Ovary (tissue), 9 donors: Measurements from ENCODE around the gene USP49. TPM values are rescaled to one million over a fixed set of nuclear protein-coding genes. Genes with fewer than 3 reads are reported as not detected.

ENCODE experiments used
- DNase-seq, 5 donors: peaks; one replicate each; pipeline ENCODE4 v3.0.0-alpha.2; 2019 to 2020
- H3K27ac ChIP-seq, 2 donors: fragments of 200-600 bp; one replicate each; pipeline versions ENCODE4 v1.5.1 to v1.8.0; 2019 to 2022
- H3K27me3 ChIP-seq: fragments of 200-600 bp; one replicate; pipeline ENCODE4 v1.8.0; 2022
- H3K36me3 ChIP-seq: fragments of 200-600 bp; sonication (generic); one replicate; pipeline ENCODE4 v1.5.1; 2019
- H3K4me1 ChIP-seq: one replicate; pipeline ENCODE4 v1.8.1; 2013; ENCODE audit warnings: mild to moderate bottlenecking, moderate library complexity; ENCODE audit not compliant: insufficient read depth
- H3K4me3 ChIP-seq: fragments of 200-600 bp; sonication (generic); one replicate; pipeline ENCODE4 v1.5.1; 2017
- H3K9me3 ChIP-seq, 2 donors: fragments of 200-600 bp in 1 of 2; sonication (generic) in 1 of 2; one replicate each; pipeline versions ENCODE4 v1.5.1 to v1.8.1; 2013 to 2019; ENCODE audit warnings: mild to moderate bottlenecking in 1 of 2, moderate library complexity in 1 of 2
- EP300 ChIP-seq: sonication (generic); formaldehyde crosslinking; IDR thresholded peaks from one replicate; pipeline ENCODE4 v1.6.1; 2017; ENCODE audit warnings: antibody characterized with exemption
- POLR2A ChIP-seq: fragments of 450-650 bp; IDR thresholded peaks from one replicate; pipeline ENCODE4 v1.6.1; 2017; ENCODE audit warnings: antibody characterized with exemption, mild to moderate bottlenecking, moderate library complexity
- WGBS, 3 donors: extraction: QIAGEN DNeasy Blood & Tissue Kit in 1 of 3; methylation state at CpG; one replicate each; pipeline versions ENCODE4 v1.1.5 to v1.1.7; 2013 to 2017; 5-methylcytosine and 5-hydroxymethylcytosine counted together
- intact Hi-C, 4 donors: fragments of 100-400 bp; cut with DNase I; formaldehyde crosslinking; loops; one replicate each; pipeline versions ENCODE4 v1.11.0 to v1.15.1; 2022 to 2023
- polyA plus RNA-seq, 2 donors: library from polyadenylated mRNA; stranded (reverse); fragments of 200-250 nt in 1 of 2; fragments of 350-450 nt in 1 of 2; fragmentation: Illumina TruSeq in 1 of 2; extraction: RNeasy Lipid Tissue Mini Kit (QIAGEN cat#74804) in 1 of 2; gene quantifications; one replicate each; pipeline ENCODE4 v1.2.3, GENCODE V29; 2013 to 2014
- total RNA-seq, 7 donors: library from RNA; depleted of rRNA in 2 of 7; stranded (reverse); fragments of >200 nt in 2 of 7; fragmentation: NEBNext Ultra II Directional in 3 of 7; extraction: Animal tissue kit (Norgen Biotek cat#: 25700) in 3 of 7; gene quantifications; one replicate each; pipeline versions ENCODE4 v1.1.0 to v1.2.4, GENCODE V29; 2016 to 2023
- TF ChIP-seq, protein P1 (sequence below), 3 donors: fragments of 450-650 bp in 2 of 3; fragments of 200-600 bp in 1 of 3; IDR thresholded peaks; one replicate each; pipeline versions ENCODE4 v1.5.1 to v1.8.0; 2016 to 2022; ENCODE audit warnings: antibody characterized with exemption in 3 of 3, mild to moderate bottlenecking in 1 of 3
- donor health status: DM: no; HTN: no; CAD: no; lungs with moderate emphysema.
- donor health status: DM: no; HTN: no; CAD: no.
- donor health status: Bipolar disorder and iron deficiency.
- donor health status: DM: yes; HTN: yes; CAD: no.
- donor health status: DM: no; HTN: no; CAD: no.
- donor health status: DM: yes; HTN: yes; CAD: no.

USP49 gene
- total and polyA plus RNA-seq, 9 donors, result 2.0 to 5.1 (median 3.1) TPM

DNA sequence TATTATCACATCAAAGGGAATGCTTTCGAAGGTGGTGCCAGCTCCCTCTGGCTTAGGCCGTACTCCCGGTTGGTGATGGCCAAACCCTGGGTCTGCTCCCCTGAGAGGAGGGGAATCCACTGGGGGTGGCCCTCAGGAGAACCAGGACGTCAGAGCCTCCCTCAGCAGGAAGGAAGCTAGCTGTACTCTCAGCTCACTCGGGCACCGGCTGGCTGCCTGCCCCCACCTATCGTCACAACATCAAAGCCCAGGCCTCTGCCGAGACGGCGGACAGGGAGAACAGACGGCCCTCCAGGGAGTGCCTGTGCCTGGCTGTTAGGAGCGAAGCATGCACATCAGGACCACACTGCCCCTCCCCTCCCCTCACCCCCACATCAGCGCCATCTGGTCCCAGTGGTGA, 138.8 kb downstream of the USP49 start:
- intact Hi-C loops, result no loop called here
- 51 to 60% (median 52%) methylated on average over 12 to 13 of the region's 13 CpGs for WGBS, 3 donors

DNA sequence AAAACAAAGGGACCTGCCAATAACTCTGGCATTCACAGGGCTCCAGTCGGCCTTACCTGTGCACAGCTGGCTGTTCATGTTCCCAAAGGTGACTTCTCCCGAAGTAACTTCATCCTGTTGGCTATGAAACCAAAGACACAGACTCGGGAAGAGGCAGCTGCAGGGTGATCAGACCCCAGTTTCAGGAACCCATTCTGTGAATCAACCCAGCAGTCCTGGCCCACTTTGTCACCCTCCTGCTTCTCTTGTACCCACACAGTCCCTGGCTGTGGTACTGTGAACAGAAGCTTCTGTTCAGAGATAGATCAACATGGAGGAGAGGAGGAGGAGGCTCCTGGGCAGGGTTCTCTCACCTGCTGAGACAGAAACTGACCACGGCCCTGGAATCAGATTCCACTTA, 139.3 kb downstream of the USP49 start:
- no peaks in the 10 kb centered on the region for H3K9me3 ChIP-seq
- no peak overlapping the region for H3K4me3 ChIP-seq
- no peaks in the 10 kb centered on the region for H3K27me3 ChIP-seq
- TF ChIP-seq EP300, result no peak
- TF ChIP-seq, protein P1, sequence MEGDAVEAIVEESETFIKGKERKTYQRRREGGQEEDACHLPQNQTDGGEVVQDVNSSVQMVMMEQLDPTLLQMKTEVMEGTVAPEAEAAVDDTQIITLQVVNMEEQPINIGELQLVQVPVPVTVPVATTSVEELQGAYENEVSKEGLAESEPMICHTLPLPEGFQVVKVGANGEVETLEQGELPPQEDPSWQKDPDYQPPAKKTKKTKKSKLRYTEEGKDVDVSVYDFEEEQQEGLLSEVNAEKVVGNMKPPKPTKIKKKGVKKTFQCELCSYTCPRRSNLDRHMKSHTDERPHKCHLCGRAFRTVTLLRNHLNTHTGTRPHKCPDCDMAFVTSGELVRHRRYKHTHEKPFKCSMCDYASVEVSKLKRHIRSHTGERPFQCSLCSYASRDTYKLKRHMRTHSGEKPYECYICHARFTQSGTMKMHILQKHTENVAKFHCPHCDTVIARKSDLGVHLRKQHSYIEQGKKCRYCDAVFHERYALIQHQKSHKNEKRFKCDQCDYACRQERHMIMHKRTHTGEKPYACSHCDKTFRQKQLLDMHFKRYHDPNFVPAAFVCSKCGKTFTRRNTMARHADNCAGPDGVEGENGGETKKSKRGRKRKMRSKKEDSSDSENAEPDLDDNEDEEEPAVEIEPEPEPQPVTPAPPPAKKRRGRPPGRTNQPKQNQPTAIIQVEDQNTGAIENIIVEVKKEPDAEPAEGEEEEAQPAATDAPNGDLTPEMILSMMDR (IDR thresholded peaks at IDR 0.05), result no peak
- TF ChIP-seq POLR2A, result no peak
- H3K4me1 ChIP-seq, result no peaks in the 10 kb centered on the region
- DNase-seq, result no peak
- no peaks in the 10 kb centered on the region for H3K36me3 ChIP-seq
- intact Hi-C loops, result no loop called here
- H3K27ac ChIP-seq, result no peak overlapping the region
- WGBS, 3 donors, result 68 to 74% (median 69%) methylated on average over 4 of the region's 4 CpGs

More for the DNA sequence above, 138.8 kb downstream of the USP49 start:
- no peak for DNase-seq
- no peaks in the 10 kb centered on the region for H3K27me3 ChIP-seq
- H3K4me1 ChIP-seq, result no peaks in the 10 kb centered on the region
- H3K9me3 ChIP-seq, result no peaks in the 10 kb centered on the region
- TF ChIP-seq POLR2A, result no peak
- TF ChIP-seq, protein P1 (IDR thresholded peaks at IDR 0.05), result no peak
- no peak for TF ChIP-seq EP300
- no peak overlapping the region for H3K4me3 ChIP-seq
- H3K27ac ChIP-seq, result no peak overlapping the region
- no peaks in the 10 kb centered on the region for H3K36me3 ChIP-seq

DNA sequence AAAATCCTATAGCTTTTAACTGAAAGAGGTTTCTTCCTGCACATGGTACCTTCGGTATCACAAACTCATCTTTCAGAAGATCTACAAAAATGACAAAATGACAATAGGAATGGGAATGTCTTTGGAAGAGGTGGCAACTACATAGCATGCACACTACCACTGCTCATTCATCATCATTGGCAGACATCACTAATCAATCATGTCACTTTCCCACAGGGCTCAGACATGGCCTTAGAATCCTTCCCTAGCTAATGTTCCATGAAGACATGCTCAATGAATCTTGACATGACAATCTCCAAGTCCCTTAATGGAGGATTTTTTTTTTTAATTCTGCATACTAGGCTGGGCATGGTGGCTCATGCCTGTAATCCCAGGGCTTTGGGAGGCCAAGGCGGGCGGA, 144.8 kb downstream of the USP49 start:
- Histone ChIP-seq H3K27ac (no peak overlapping the region), H3K27me3 (no peaks in the 10 kb centered on the region), H3K9me3 (no peaks in the 10 kb centered on the region), H3K4me1 (no peaks in the 10 kb centered on the region), H3K4me3 (no peak overlapping the region), H3K36me3 (no peaks in the 10 kb centered on the region)
- TF ChIP-seq POLR2A (no peak), EP300 (no peak)
- TF ChIP-seq, protein P1 (IDR thresholded peaks at IDR 0.05), result no peak
- 96 to 97% (median 97%) methylated on average over 3 of the region's 3 CpGs for WGBS, 3 donors
- no peak for DNase-seq
- intact Hi-C loops, result no loop called here

DNA sequence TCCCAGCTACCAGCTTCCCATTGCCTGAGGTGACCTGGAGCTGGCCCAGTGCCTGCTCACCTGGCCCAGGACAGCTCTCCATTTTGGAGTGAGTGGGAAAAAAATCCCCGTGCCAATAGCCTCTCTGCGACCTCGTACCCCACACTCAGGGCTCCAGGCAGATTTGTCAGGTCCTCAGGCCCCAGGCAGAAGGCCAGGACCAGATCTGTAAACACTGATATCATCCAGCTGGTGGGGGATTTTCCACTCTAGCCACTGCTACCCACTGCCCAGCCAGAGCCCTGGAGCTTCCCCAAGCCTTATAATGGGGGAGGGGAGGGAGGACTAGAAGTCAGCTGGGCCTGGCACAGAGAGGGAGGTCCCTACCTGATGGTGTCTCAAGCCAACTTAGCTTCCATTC, 146.6 kb downstream of the USP49 start:
- 63 to 80% (median 70%) methylated on average over 3 of the region's 3 CpGs for WGBS, 3 donors
- H3K36me3 ChIP-seq, result no peaks in the 10 kb centered on the region
- TF ChIP-seq POLR2A (no peak), EP300 (no peak)
- TF ChIP-seq, protein P1 (IDR thresholded peaks at IDR 0.05), result no peak

DNA sequence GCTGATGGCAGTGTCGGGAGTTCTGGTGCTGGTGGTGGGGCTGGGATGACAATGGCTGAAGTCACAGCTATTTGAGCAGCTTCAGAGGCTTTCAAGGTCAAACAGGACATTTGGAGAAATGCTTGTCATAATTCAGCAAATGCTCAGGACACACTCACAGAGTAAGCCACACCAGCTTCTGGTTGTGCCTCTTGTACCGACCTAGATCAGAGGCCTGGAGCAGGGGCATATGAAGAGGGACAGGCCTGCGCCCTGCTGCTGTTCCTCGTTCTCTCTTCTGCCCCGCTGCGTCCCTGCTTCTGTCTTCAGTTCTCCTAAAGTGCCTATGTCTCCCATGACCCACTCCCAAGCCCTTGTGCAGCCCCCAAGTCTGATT, 147.1 kb downstream of the USP49 start:
- intact Hi-C loops, result no loop called here
- 91 to 94% (median 93%) methylated on average over 6 of the region's 6 CpGs for WGBS, 3 donors
- Histone ChIP-seq H3K4me3 (no peak overlapping the region), H3K27ac (no peak overlapping the region), H3K4me1 (no peaks in the 10 kb centered on the region), H3K27me3 (no peaks in the 10 kb centered on the region), H3K36me3 (no peaks in the 10 kb centered on the region), H3K9me3 (no peaks in the 10 kb centered on the region)
- DNase-seq, result no peak
- TF ChIP-seq POLR2A, result no peak
- TF ChIP-seq EP300, result no peak
- TF ChIP-seq, protein P1 (IDR thresholded peaks at IDR 0.05), result no peak

More for the DNA sequence above, 146.6 kb downstream of the USP49 start:
- Histone ChIP-seq H3K4me3 (no peak overlapping the region), H3K4me1 (no peaks in the 10 kb centered on the region), H3K27me3 (no peaks in the 10 kb centered on the region), H3K27ac (no peak overlapping the region), H3K9me3 (no peaks in the 10 kb centered on the region)
- intact Hi-C loops, result no loop called here
- DNase-seq, result no peak
